ENCODE results near the gene MALT1. TPM values are rescaled to one million over a fixed set of nuclear protein-coding genes. Genes with fewer than 3 reads are reported as not detected.

Gene MALT1
- polyA plus RNA-seq, 3 donors, result 18.3 to 24.9 (median 23.8) TPM

DNA sequence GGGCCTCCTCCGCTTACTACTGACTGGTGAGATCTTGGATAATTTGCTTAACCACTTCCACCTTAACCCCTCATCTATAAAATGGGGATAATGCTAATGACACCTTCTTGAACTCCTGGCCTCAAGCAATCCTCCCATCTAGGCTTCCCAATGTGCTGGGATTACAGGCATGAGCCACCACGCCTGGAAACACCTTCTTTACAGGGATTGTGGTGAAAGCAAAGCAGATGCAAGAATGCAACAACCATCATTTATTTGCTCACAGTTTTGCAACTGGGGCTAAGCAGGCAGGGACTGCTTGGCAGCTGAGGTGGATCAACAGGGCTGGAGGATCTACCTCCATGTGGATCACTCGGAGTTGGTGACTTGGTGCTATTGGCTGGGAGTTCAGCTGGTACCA lies 117.2 kb downstream of the MALT1 start:
- no peak overlapping the region for H3K9ac ChIP-seq (ENCODE audit: insufficient read depth, low read length, poor library complexity, severe bottlenecking)
- WGBS (ENCODE audit: insufficient coverage), result 100% methylated on average over 1 of the region's 3 CpGs

DNA sequence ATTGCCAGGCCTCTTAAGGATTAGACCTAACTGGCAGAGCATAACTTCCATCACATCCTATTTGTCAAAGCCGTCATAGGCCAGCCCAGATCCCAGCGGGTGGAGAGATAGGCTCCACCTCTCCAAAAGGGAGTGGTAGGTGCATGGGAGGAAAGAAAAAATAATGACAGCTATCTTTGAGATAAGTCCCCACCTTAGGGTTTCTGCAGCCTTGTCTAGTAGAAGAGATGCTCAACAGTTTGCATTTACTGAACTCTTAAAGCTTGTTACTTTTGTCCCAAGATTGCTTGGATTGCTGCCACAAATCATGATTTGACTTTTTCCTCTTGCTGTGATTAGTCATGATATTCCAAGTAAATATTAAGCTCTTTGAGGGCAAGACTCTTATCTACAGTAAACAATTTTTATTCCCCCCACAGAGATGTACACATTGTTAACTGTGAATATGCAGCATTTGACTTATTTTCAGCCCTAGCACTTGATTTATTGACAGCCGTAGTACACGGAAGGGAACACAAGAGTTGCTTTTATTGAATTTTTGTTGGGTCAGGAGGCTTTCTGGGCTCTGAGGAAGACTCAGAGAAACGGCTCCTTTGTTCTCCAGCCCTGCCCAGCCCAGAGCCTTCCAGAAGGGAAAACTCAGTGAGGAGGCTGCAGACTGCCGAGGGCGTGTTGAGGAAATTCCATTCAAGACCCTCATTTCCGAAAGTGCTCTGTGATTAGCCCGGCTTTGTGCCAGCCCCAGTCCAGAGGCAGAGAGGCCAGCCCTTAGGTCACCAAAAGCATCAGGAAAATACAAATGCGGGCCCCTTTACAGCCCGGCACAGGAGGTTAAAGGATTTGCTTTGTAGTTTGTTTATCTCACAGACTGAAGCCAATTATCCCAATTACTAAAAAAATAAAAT lies 118.0 kb downstream of the MALT1 start:
- no peak overlapping the region for H3K27ac Mint-ChIP-seq
- no peaks in the 10 kb centered on the region for H3K4me1 ChIP-seq (ENCODE audit: control insufficient read depth in 1 of 2, insufficient read depth in 2 of 2, low read length in 2 of 2)
- no peak overlapping the region for H3K9ac ChIP-seq (ENCODE audit: insufficient read depth, low read length, poor library complexity, severe bottlenecking)
- no peak overlapping the region for H3K27ac ChIP-seq (ENCODE audit: low read depth in 1 of 2, low read length in 2 of 2)
- H3K4me1 Mint-ChIP-seq, result no peaks in the 10 kb centered on the region
- DNase-seq, result no peak
- H4K20me1 ChIP-seq (ENCODE audit: insufficient read depth, low read length), result no peaks in the 10 kb centered on the region
- no peaks in the 10 kb centered on the region for H3K79me2 ChIP-seq (ENCODE audit: insufficient read depth, low read length)
- TF ChIP-seq, protein P1, sequence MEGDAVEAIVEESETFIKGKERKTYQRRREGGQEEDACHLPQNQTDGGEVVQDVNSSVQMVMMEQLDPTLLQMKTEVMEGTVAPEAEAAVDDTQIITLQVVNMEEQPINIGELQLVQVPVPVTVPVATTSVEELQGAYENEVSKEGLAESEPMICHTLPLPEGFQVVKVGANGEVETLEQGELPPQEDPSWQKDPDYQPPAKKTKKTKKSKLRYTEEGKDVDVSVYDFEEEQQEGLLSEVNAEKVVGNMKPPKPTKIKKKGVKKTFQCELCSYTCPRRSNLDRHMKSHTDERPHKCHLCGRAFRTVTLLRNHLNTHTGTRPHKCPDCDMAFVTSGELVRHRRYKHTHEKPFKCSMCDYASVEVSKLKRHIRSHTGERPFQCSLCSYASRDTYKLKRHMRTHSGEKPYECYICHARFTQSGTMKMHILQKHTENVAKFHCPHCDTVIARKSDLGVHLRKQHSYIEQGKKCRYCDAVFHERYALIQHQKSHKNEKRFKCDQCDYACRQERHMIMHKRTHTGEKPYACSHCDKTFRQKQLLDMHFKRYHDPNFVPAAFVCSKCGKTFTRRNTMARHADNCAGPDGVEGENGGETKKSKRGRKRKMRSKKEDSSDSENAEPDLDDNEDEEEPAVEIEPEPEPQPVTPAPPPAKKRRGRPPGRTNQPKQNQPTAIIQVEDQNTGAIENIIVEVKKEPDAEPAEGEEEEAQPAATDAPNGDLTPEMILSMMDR (IDR thresholded peaks at IDR 0.05), result no peak
- H3K4me3 ChIP-seq (replicated peaks in 1 of 3; ENCODE audit: low read depth in 2 of 3, low read length in 3 of 3), result no peak overlapping the region
- peaks cover 0 to 2% (median 0%) of the 10 kb centered on the region in 7 donors for H3K9me3 Mint-ChIP-seq
- no peak overlapping the region for H3K4me2 ChIP-seq (replicated peaks; ENCODE audit: extremely low read depth, low read length, poor library complexity, severe bottlenecking)
- no peaks in the 10 kb centered on the region for H3K36me3 ChIP-seq (replicated peaks in 1 of 2; ENCODE audit: control insufficient read depth in 1 of 2, insufficient read depth in 2 of 2, low read length in 2 of 2)
- no peak overlapping the region for H3K4me3 Mint-ChIP-seq
- H3K36me3 Mint-ChIP-seq, result no peaks in the 10 kb centered on the region
- no peak overlapping the region for H2AFZ ChIP-seq (ENCODE audit: insufficient read depth, low read depth, low read length, poor library complexity, severe bottlenecking)
- peaks cover 0 to 5% (median 4%) of the 10 kb centered on the region in 3 donors for H3K27me3 Mint-ChIP-seq (ENCODE audit: low read depth in 3 of 3)
- H3K9me3 ChIP-seq (replicated peaks in 1 of 2; ENCODE audit: control insufficient read depth in 1 of 2, insufficient read depth in 1 of 2, low read length in 2 of 2), result no peaks in the 10 kb centered on the region
- WGBS (ENCODE audit: insufficient coverage), result 84% methylated on average over 7 of the region's 11 CpGs
- intact Hi-C loops (cut with micrococcal nuclease), result no loop called here
- no peaks in the 10 kb centered on the region for H3K27me3 ChIP-seq (ENCODE audit: control insufficient read depth in 2 of 2, insufficient read depth in 2 of 2, low read length in 2 of 2)

More for the DNA sequence above, 117.2 kb downstream of the MALT1 start:
- H3K9me3 Mint-ChIP-seq, result peaks cover 0 to 2% (median 0%) of the 10 kb centered on the region in 7 donors
- Histone ChIP-seq H2AFZ (ENCODE audit: insufficient read depth, low read depth, low read length, poor library complexity, severe bottlenecking) (no peak overlapping the region), H3K36me3 (replicated peaks in 1 of 2; ENCODE audit: control insufficient read depth in 1 of 2, insufficient read depth in 2 of 2, low read length in 2 of 2) (no peaks in the 10 kb centered on the region), H3K27ac (ENCODE audit: low read depth in 1 of 2, low read length in 2 of 2) (no peak overlapping the region), H3K4me1 (ENCODE audit: control insufficient read depth in 1 of 2, insufficient read depth in 2 of 2, low read length in 2 of 2) (no peaks in the 10 kb centered on the region), H3K4me3 (replicated peaks in 1 of 3; ENCODE audit: low read depth in 2 of 3, low read length in 3 of 3) (no peak overlapping the region), H3K27me3 (ENCODE audit: control insufficient read depth in 2 of 2, insufficient read depth in 2 of 2, low read length in 2 of 2) (no peaks in the 10 kb centered on the region), H4K20me1 (ENCODE audit: insufficient read depth, low read length) (no peaks in the 10 kb centered on the region), H3K9me3 (replicated peaks in 1 of 2; ENCODE audit: control insufficient read depth in 1 of 2, insufficient read depth in 1 of 2, low read length in 2 of 2) (no peaks in the 10 kb centered on the region), H3K4me2 (replicated peaks; ENCODE audit: extremely low read depth, low read length, poor library complexity, severe bottlenecking) (no peak overlapping the region), H3K79me2 (ENCODE audit: insufficient read depth, low read length) (no peaks in the 10 kb centered on the region)
- no peaks in the 10 kb centered on the region for H3K36me3 Mint-ChIP-seq
- no peaks in the 10 kb centered on the region for H3K4me1 Mint-ChIP-seq
- no peak for DNase-seq
- H3K27me3 Mint-ChIP-seq (ENCODE audit: low read depth in 3 of 3), result peaks cover 0 to 5% (median 4%) of the 10 kb centered on the region in 3 donors
- TF ChIP-seq, protein P1 (IDR thresholded peaks at IDR 0.05), result no peak
- no peak overlapping the region for H3K27ac Mint-ChIP-seq
- intact Hi-C loops (cut with micrococcal nuclease), result no loop called here
- no peak overlapping the region for H3K4me3 Mint-ChIP-seq

Measured in CD14-positive monocyte (primary cell).